Lung (tissue), 12 donors: ENCODE measurements around the gene BSN. TPM values are rescaled to one million over a fixed set of nuclear protein-coding genes. Genes with fewer than 3 reads are reported as not detected.
A peak's percentile ranks its signal among the peaks of the same experiment; 100 is the strongest.

Source experiments
- ATAC-seq: fragments of 200-7000 bp; cut with Tn5 transposase; one replicate; pipeline ENCODE4 v1.9.1; 2020; ENCODE audit warnings: moderate number of reproducible peaks; ENCODE audit not compliant: insufficient read depth, low FRiP score
- DNase-seq, 3 donors: peaks; one replicate each; pipeline ENCODE4 v3.0.0-alpha.2; 2013 to 2017
- H3K27ac ChIP-seq, 2 donors: one replicate each; pipeline ENCODE4 v1.5.1; 2013; ENCODE audit warnings: mild to moderate bottlenecking in 2 of 2, moderate library complexity in 2 of 2, control low read depth in 1 of 2, inconsistent platforms in 1 of 2, low read depth in 1 of 2, low read length in 1 of 2
- H3K27me3 ChIP-seq, 3 donors: one replicate each; pipeline ENCODE4 v1.5.1; 2013; ENCODE audit warnings: low read length in 2 of 3; ENCODE audit not compliant: control insufficient read depth in 3 of 3, insufficient read depth in 3 of 3
- H3K36me3 ChIP-seq, 4 donors: one replicate each; pipeline ENCODE4 v1.5.1; 2013; ENCODE audit warnings: low read length in 4 of 4, mild to moderate bottlenecking in 1 of 4, moderate library complexity in 1 of 4; ENCODE audit not compliant: control insufficient read depth in 4 of 4, insufficient read depth in 4 of 4
- H3K4me1 ChIP-seq, 5 donors: one replicate each; pipeline ENCODE4 v1.5.1; 2013; ENCODE audit warnings: low read length in 5 of 5, mild to moderate bottlenecking in 2 of 5, moderate library complexity in 1 of 5; ENCODE audit not compliant: control insufficient read depth in 5 of 5, insufficient read depth in 5 of 5
- H3K4me3 ChIP-seq: one replicate; pipeline ENCODE4 v1.5.1; 2013; ENCODE audit warnings: mild to moderate bottlenecking, control low read depth, moderate library complexity
- H3K9ac ChIP-seq, 2 donors: one replicate each; pipeline ENCODE4 v1.5.1; 2013; ENCODE audit warnings: low read length in 2 of 2, control low read depth in 1 of 2; ENCODE audit not compliant: insufficient read depth in 1 of 2
- H3K9me3 ChIP-seq, 4 donors: one replicate each; pipeline ENCODE4 v1.5.1; 2013; ENCODE audit warnings: low read length in 3 of 4, mild to moderate bottlenecking in 1 of 4, moderate library complexity in 1 of 4; ENCODE audit not compliant: control insufficient read depth in 4 of 4, insufficient read depth in 3 of 4
- CTCF ChIP-seq: IDR thresholded peaks from 2 replicates; pipeline ENCODE4 v1.5.1; 2012; ENCODE audit warnings: mild to moderate bottlenecking; ENCODE audit errors: control extremely low read depth, extremely low read depth
- WGBS, 2 donors: extraction: QIAGEN DNeasy Blood & Tissue Kit; methylation state at CpG; one replicate each; pipeline ENCODE4 v1.1.7; 2013; 5-methylcytosine and 5-hydroxymethylcytosine counted together
- polyA plus RNA-seq, 2 donors: library from polyadenylated mRNA; stranded (reverse); fragments of 200-250 nt; gene quantifications; one replicate each; pipeline ENCODE4 v1.2.1, GENCODE V29; 2013
- total RNA-seq, 2 donors: library from RNA; depleted of rRNA in 1 of 2; stranded (reverse); fragments of >200 nt in 1 of 2; gene quantifications; one replicate each; pipeline ENCODE4 v1.2.1, GENCODE V29; 2014 to 2021
- donor health status: control.
- donor health status: control.
- donor health status: Bipolar disorder and iron deficiency.
- donor health status: healthy.
- donor health status: DM: yes; HTN: yes; CAD: no.

The BSN gene
- total and polyA plus RNA-seq, 4 donors = 0.09 to 0.71 (median 0.47) TPM

GRCh38 chr3:49554633-49555265, 472 bp downstream of the BSN start:
- TF ChIP-seq CTCF = no peak
- Histone ChIP-seq H3K36me3 (no peaks in the 10 kb centered on the region), H3K4me1 (peaks cover 4 to 17% (median 10%) of the 10 kb centered on the region in 5 donors), H3K9me3 (peaks cover 0 to 3% (median 0%) of the 10 kb centered on the region in 4 donors), H3K4me3 (peak overlapping the region; percentile 31), H3K27me3 (peaks cover 0 to 3% (median 3%) of the 10 kb centered on the region in 3 donors), H3K9ac (no peak overlapping the region), H3K27ac (no peak overlapping the region)
- WGBS, 2 donors = 1% methylated on average over 42 to 66 of the region's 66 CpGs
- DNase-seq = no peak
- peak; percentile 90 for ATAC-seq

GRCh38 chr3:49556500-49557275, 2.4 kb downstream of the BSN start:
- 92% methylated on average over 3 of the region's 3 CpGs for WGBS, 2 donors
- no peaks in the 10 kb centered on the region for H3K36me3 ChIP-seq
- H3K9me3 ChIP-seq = peaks cover 0 to 3% (median 0%) of the 10 kb centered on the region in 4 donors
- H3K9ac ChIP-seq = no peak overlapping the region
- DNase-seq (no peak), ATAC-seq (no peak)
- H3K27ac ChIP-seq = no peak overlapping the region
- peaks cover 4 to 17% (median 10%) of the 10 kb centered on the region in 5 donors for H3K4me1 ChIP-seq
- no peak overlapping the region for H3K4me3 ChIP-seq
- peaks cover 0 to 3% (median 3%) of the 10 kb centered on the region in 3 donors for H3K27me3 ChIP-seq
- TF ChIP-seq CTCF = no peak

- no peak for DNase-seq
- 66 to 69% methylated on average over 4 of the region's 4 CpGs for WGBS, 2 donors
- ATAC-seq = no peak
Measured at GRCh38 chr3:49563040-49563578, 8.8 kb downstream of the BSN start.

More at GRCh38 chr3:49563040-49563578, 8.8 kb downstream of the BSN start:
- Histone ChIP-seq H3K36me3 (no peaks in the 10 kb centered on the region), H3K27me3 (peaks cover 0 to 2% (median 0%) of the 10 kb centered on the region in 3 donors), H3K9ac (no peak overlapping the region), H3K4me1 (no peaks in the 10 kb centered on the region), H3K27ac (no peak overlapping the region), H3K9me3 (no peaks in the 10 kb centered on the region), H3K4me3 (no peak overlapping the region)
- no peak for TF ChIP-seq CTCF
